K562 (cell line): ENCODE measurements around the gene ARF1. TPM values are rescaled to one million over a fixed set of nuclear protein-coding genes. Genes with fewer than 3 reads are reported as not detected.
A peak's percentile ranks its signal among the peaks of the same experiment; 100 is the strongest.

Experiments
- CBFB ChIP-seq: sonication (generic); formaldehyde crosslinking; IDR thresholded peaks from 2 replicates; pipeline ENCODE4 v1.4.0; 2020; ENCODE audit warnings: mild to moderate bottlenecking, missing genetic modification reagents
- FOSL1 ChIP-seq: fragments of 200-800 bp; sonication (Bioruptor generic); conservative IDR thresholded peaks from 2 replicates; pipeline ENCODE4 v1.6.1; 2016; ENCODE audit warnings: missing genetic modification characterization, missing compliant biosample characterization
- FUS ChIP-seq: fragments of 200-400 bp; formaldehyde crosslinking; optimal IDR thresholded peaks from 2 replicates; pipeline ENCODE3; 2017; ENCODE audit warnings: low read depth, low read length
- HIVEP1 ChIP-seq: fragments of 250-450 bp; sonication (Bioruptor Pico); IDR thresholded peaks from 2 replicates; pipeline ENCODE4 v1.4.0; 2020; ENCODE audit warnings: mild to moderate bottlenecking
- JUNB ChIP-seq: fragments of 450-650 bp; formaldehyde crosslinking; conservative IDR thresholded peaks from 2 replicates; pipeline ENCODE4 v1.4.0; 2020; ENCODE audit warnings: mild to moderate bottlenecking
- MEIS2 ChIP-seq: fragments of 450-650 bp; IDR thresholded peaks from 2 replicates; pipeline ENCODE4 v1.6.1; 2014; ENCODE audit warnings: mild to moderate bottlenecking; ENCODE audit not compliant: partially characterized antibody
- MNT ChIP-seq, 2 experiments: fragments of 450-650 bp; conservative IDR thresholded peaks; 2 replicates each; pipeline ENCODE4 v1.6.1; 2017; ENCODE audit warnings: mild to moderate bottlenecking in 2 of 2, moderate library complexity in 2 of 2
- NFE2L1 ChIP-seq: fragments of 450-650 bp; IDR thresholded peaks from 2 replicates; pipeline ENCODE4 v1.6.1; 2016; ENCODE audit warnings: missing genetic modification characterization, low read depth, mild to moderate bottlenecking, missing compliant biosample characterization, moderate library complexity, borderline replicate concordance
- PHF8 ChIP-seq: fragments of 200-600 bp; sonication (generic); IDR thresholded peaks from 2 replicates; pipeline ENCODE4 v1.6.1; 2012; ENCODE audit warnings: mixed run types, mild to moderate bottlenecking, inconsistent platforms, low read length, moderate library complexity, borderline replicate concordance
- POLR2AphosphoS5 ChIP-seq: IDR thresholded peaks from 2 replicates; pipeline ENCODE4 v1.6.1; 2011; ENCODE audit warnings: mild to moderate bottlenecking, low read depth, low read length, moderate library complexity; ENCODE audit not compliant: control insufficient read depth, insufficient read depth
- POLR3A ChIP-seq: IDR thresholded peaks from 2 replicates; pipeline ENCODE4 v1.6.1; 2011; ENCODE audit warnings: borderline replicate concordance, mild to moderate bottlenecking, moderate library complexity; ENCODE audit not compliant: insufficient read length, insufficient read depth; ENCODE audit errors: extremely low read depth
- POU5F1 ChIP-seq: fragments of 150-350 bp; IDR thresholded peaks from 2 replicates; pipeline ENCODE4 v1.6.1; 2014; ENCODE audit warnings: borderline replicate concordance, low read length, low read depth, mild to moderate bottlenecking; ENCODE audit not compliant: partially characterized antibody
- SIN3A ChIP-seq, 2 experiments: fragments of 150-350 bp in 1 of 2; IDR thresholded peaks; 2 replicates each; pipeline ENCODE4 v1.6.1; 2011 to 2016; ENCODE audit warnings: borderline replicate concordance in 2 of 2, low read depth in 2 of 2, low read length in 2 of 2, mild to moderate bottlenecking in 2 of 2, moderate library complexity in 2 of 2; ENCODE audit not compliant: control insufficient read depth in 1 of 2
- SPI1 ChIP-seq: IDR thresholded peaks from 2 replicates; pipeline ENCODE4 v1.6.1; 2011; ENCODE audit warnings: low read depth, low read length, control low read depth, borderline replicate concordance
- U2AF1 ChIP-seq: fragments of 200-400 bp; formaldehyde crosslinking; optimal IDR thresholded peaks from 2 replicates; pipeline ENCODE3; 2017; ENCODE audit warnings: mild to moderate bottlenecking, low read depth, low read length, moderate library complexity
- ZBTB8A ChIP-seq: fragments of 450-650 bp; IDR thresholded peaks from 2 replicates; pipeline ENCODE4 v1.6.1; 2018; ENCODE audit warnings: mild to moderate bottlenecking, moderate library complexity; ENCODE audit not compliant: partially characterized antibody
- ZKSCAN1 ChIP-seq: fragments of 150-350 bp; IDR thresholded peaks from 2 replicates; pipeline ENCODE4 v1.6.1; 2016; ENCODE audit warnings: low read depth, low read length
- ZNF592 ChIP-seq: fragments of 450-650 bp; IDR thresholded peaks from 2 replicates; pipeline ENCODE4 v1.6.1; 2017; ENCODE audit warnings: antibody characterized with exemption, mild to moderate bottlenecking
- polyA plus RNA-seq, 8 experiments: library from polyadenylated mRNA; depleted of rRNA in 4 of 8; stranded (reverse) in 5 of 8; unstranded in 3 of 8; fragments of >200 nt; fragmentation: Nextera tagmentation in 2 of 8; fragmentation: Illumina TruSeq in 1 of 8; extraction: Ambion mirVana in 2 of 8; extraction: Trizol in 1 of 8; gene quantifications; 2 replicates each; pipeline versions ENCODE4 v1.2.1 to v1.2.3, GENCODE V29; 2011 to 2014; ENCODE audit warnings: inconsistent platforms in 1 of 8, missing spikeins in 1 of 8
- total RNA-seq, 7 experiments: library from RNA; depleted of rRNA in 6 of 7; stranded (reverse); fragments of >200 nt in 6 of 7; fragmentation: Illumina TruSeq in 2 of 7; extraction: Trizol in 2 of 7; gene quantifications; 2 replicates each; pipeline versions ENCODE4 v1.2.1 to v1.2.3, GENCODE V29; 2011 to 2021; ENCODE audit warnings: low replicate concordance in 1 of 7
- TF ChIP-seq, protein P1 (sequence below), 2 experiments: fragments of 450-650 bp; IDR thresholded peaks; 2 replicates each; pipeline ENCODE4 v1.6.1; 2016

Gene ARF1
- total and polyA plus RNA-seq, 9 of the 15 experiments (the other 6 are each of a cell fraction or from before 2014, with no cell fraction given): 69.8 to 593 (median 325) TPM

GRCh38 chr1:228102791-228103620 is 20.5 kb downstream of the ARF1 start, which contains the start of gene C1orf35 (continued):
- TF ChIP-seq CBFB (CRISPR knock-in tag): 0 out of 2 replicates have a peak, but pooled peaks have one; percentile 48
- TF ChIP-seq PHF8: peak; percentile 80
- TF ChIP-seq ZKSCAN1: peak; percentile 84
- TF ChIP-seq NFE2L1 (tag): no peak
- TF ChIP-seq HIVEP1: 0 out of 2 replicates have a peak, but pooled peaks have one; percentile 18
- peak; percentile 64 for TF ChIP-seq POU5F1
- peak; percentile 95 for TF ChIP-seq U2AF1
- TF ChIP-seq, protein P1, sequence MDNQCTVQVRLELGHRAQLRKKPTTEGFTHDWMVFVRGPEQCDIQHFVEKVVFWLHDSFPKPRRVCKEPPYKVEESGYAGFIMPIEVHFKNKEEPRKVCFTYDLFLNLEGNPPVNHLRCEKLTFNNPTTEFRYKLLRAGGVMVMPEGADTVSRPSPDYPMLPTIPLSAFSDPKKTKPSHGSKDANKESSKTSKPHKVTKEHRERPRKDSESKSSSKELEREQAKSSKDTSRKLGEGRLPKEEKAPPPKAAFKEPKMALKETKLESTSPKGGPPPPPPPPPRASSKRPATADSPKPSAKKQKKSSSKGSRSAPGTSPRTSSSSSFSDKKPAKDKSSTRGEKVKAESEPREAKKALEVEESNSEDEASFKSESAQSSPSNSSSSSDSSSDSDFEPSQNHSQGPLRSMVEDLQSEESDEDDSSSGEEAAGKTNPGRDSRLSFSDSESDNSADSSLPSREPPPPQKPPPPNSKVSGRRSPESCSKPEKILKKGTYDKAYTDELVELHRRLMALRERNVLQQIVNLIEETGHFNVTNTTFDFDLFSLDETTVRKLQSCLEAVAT (IDR thresholded peaks at IDR 0.05): peak in 1 of 2 experiments; percentile 15; a peak in 1 of 4 replicates
- TF ChIP-seq MNT (conservative IDR thresholded peaks at IDR 0.05): peak; percentile 90 to 96
- TF ChIP-seq SPI1: peak; percentile 46; the same call in 1 of the 2 replicates
- TF ChIP-seq JUNB (CRISPR knock-in tag): 0 out of 2 replicates have a peak, but pooled peaks have one; percentile 30
- TF ChIP-seq ZNF592: peak; percentile 53; the same call in 1 of the 2 replicates
- peak; percentile 31; the same call in 1 of the 2 replicates for TF ChIP-seq POLR2AphosphoS5
- no peak for TF ChIP-seq ZBTB8A
- TF ChIP-seq SIN3A (IDR thresholded peaks at IDR 0.05; ENCODE audit: borderline replicate concordance in 2 of 2, control insufficient read depth in 1 of 2, low read depth in 2 of 2, low read length in 2 of 2): peak; percentile 75 to 95
- TF ChIP-seq FUS: peak; percentile 62
- 0 out of 2 replicates have a peak, but pooled peaks have one; percentile 19 for TF ChIP-seq FOSL1 (tag)
- no peak for TF ChIP-seq POLR3A
- peak; percentile 96 for TF ChIP-seq MEIS2
